B cell (primary cell): ENCODE results near the gene USP34. TPM values are rescaled to one million over a fixed set of nuclear protein-coding genes. Genes with fewer than 3 reads are reported as not detected.
A peak's percentile ranks its signal among the peaks of the same experiment; 100 is the strongest.

ENCODE experiments used
- ATAC-seq: fragments of 200-7000 bp; cut with Tn5 transposase; one replicate; pipeline ENCODE4 v1.10.0; 2021; ENCODE audit warnings: low read depth, mild to moderate bottlenecking, moderate number of reproducible peaks, moderate library complexity
- CTCF ChIA-PET: fragments of 350-600 bp; sonication (Branson Sonifier 250); formaldehyde crosslinking; loops from one replicate; lab custom pipeline; 2021; ENCODE audit warnings: antibody characterized with exemption, inconsistent platforms; lab: Charles Lee
- POLR2A ChIA-PET: fragments of 350-600 bp; sonication (Branson Sonifier 250); formaldehyde crosslinking; loops from one replicate; lab custom pipeline; 2021; ENCODE audit warnings: antibody characterized with exemption; lab: Charles Lee
- DNase-seq: peaks from one replicate; pipeline ENCODE4 v3.0.0; 2013
- H2AFZ ChIP-seq: 2 replicates; pipeline ENCODE4 v1.6.1; 2012; ENCODE audit warnings: mild to moderate bottlenecking, low read depth, low read length; ENCODE audit not compliant: insufficient read depth, poor library complexity, severe bottlenecking
- H3K27ac ChIP-seq, 2 donors: 1 replicate in 1 of 2; 2 replicates in 1 of 2; pipeline ENCODE4 v1.5.1; 2012 to 2013; ENCODE audit warnings: low read length in 2 of 2, mild to moderate bottlenecking in 2 of 2, moderate library complexity in 1 of 2
- H3K27me3 ChIP-seq, 4 experiments: fragments of 200-600 bp in 1 of 4; sonication (generic) in 1 of 4; replicated peaks in 1 of 4; 1 replicate in 2 of 4; 2 replicates in 2 of 4; pipeline versions ENCODE4 v1.6.1 to v1.7.0; 2013 to 2016; ENCODE audit warnings: low read length in 3 of 4, mild to moderate bottlenecking in 2 of 4, mixed read lengths in 1 of 4, moderate library complexity in 1 of 4; ENCODE audit not compliant: insufficient read depth in 4 of 4, control insufficient read depth in 3 of 4; ENCODE audit errors: control extremely low read depth in 1 of 4
- H3K36me3 ChIP-seq, 2 experiments: replicated peaks in 1 of 2; 1 replicate in 1 of 2; 2 replicates in 1 of 2; pipeline versions ENCODE4 v1.6.1 to v1.7.1; 2013; ENCODE audit warnings: low read length in 1 of 2; ENCODE audit not compliant: insufficient read depth in 2 of 2, control insufficient read depth in 1 of 2; ENCODE audit errors: control extremely low read depth in 1 of 2, extremely low read depth in 1 of 2
- H3K4me1 ChIP-seq, 2 donors: fragments of 200-600 bp in 1 of 2; sonication (generic) in 1 of 2; 1 replicate in 1 of 2; 2 replicates in 1 of 2; pipeline versions ENCODE4 v1.5.1 to v1.6.1; 2013 to 2017; ENCODE audit warnings: low read length in 2 of 2; ENCODE audit not compliant: control insufficient read depth in 2 of 2, insufficient read depth in 2 of 2
- H3K4me2 ChIP-seq: replicated peaks from 2 replicates; pipeline ENCODE3; 2012; ENCODE audit warnings: mild to moderate bottlenecking, low read depth, low read length; ENCODE audit not compliant: poor library complexity, severe bottlenecking
- H3K4me3 ChIP-seq, 5 experiments: fragments of 200-600 bp in 1 of 5; sonication (generic) in 1 of 5; 1 replicate in 3 of 5; 2 replicates in 2 of 5; pipeline versions ENCODE4 v1.5.1 to v1.7.0; 2011 to 2016; ENCODE audit warnings: low read length in 4 of 5, mild to moderate bottlenecking in 4 of 5, low read depth in 2 of 5, control low read depth in 1 of 5, moderate library complexity in 1 of 5; ENCODE audit not compliant: insufficient read depth in 1 of 5; ENCODE audit errors: control extremely low read depth in 1 of 5, extremely low read depth in 1 of 5
- H3K79me2 ChIP-seq: fragments of 200-600 bp; sonication (generic); one replicate; pipeline ENCODE4 v1.6.0; 2016; ENCODE audit warnings: low read length; ENCODE audit not compliant: control insufficient read depth, insufficient read depth
- H3K9ac ChIP-seq: fragments of 200-600 bp; sonication (generic); 2 replicates; pipeline ENCODE4 v1.6.1; 2017; ENCODE audit warnings: mild to moderate bottlenecking, low read length, moderate library complexity
- H3K9me3 ChIP-seq, 3 donors: one replicate each; pipeline versions ENCODE4 v1.6.1 to v1.7.1; 2013; ENCODE audit warnings: low read length in 2 of 3; ENCODE audit not compliant: control insufficient read depth in 2 of 3, insufficient read depth in 1 of 3; ENCODE audit errors: control extremely low read depth in 1 of 3
- H4K20me1 ChIP-seq: 2 replicates; pipeline ENCODE4 v1.6.0; 2012; ENCODE audit warnings: mild to moderate bottlenecking, low read length; ENCODE audit not compliant: insufficient read depth, control insufficient read depth, poor library complexity, severe bottlenecking
- H3K27ac Mint-ChIP-seq: one replicate; pipeline ENCODE4 v1.8.0; 2021; ENCODE audit warnings: mixed read lengths
- H3K27me3 Mint-ChIP-seq: one replicate; pipeline ENCODE4 v1.8.0; 2021; ENCODE audit warnings: mixed read lengths
- H3K4me1 Mint-ChIP-seq: one replicate; pipeline ENCODE4 v1.8.0; 2021; ENCODE audit warnings: mixed read lengths
- H3K4me3 Mint-ChIP-seq: one replicate; pipeline ENCODE4 v1.8.0; 2021; ENCODE audit warnings: mixed read lengths
- H3K9me3 Mint-ChIP-seq: one replicate; pipeline ENCODE4 v1.8.0; 2022; ENCODE audit warnings: mixed read lengths; ENCODE audit not compliant: insufficient read depth
- EZH2 ChIP-seq: IDR thresholded peaks from 2 replicates; pipeline ENCODE4 v1.6.1; 2012; ENCODE audit warnings: borderline replicate concordance, low read depth, mild to moderate bottlenecking, moderate library complexity, low read length; ENCODE audit not compliant: insufficient read depth, poor library complexity, severe bottlenecking
- WGBS: methylation state at CpG from one replicate; pipeline ENCODE4 v1.1.5; 2013; ENCODE audit warnings: missing lambda C conversion rate; ENCODE audit not compliant: insufficient coverage; 5-methylcytosine and 5-hydroxymethylcytosine counted together
- intact Hi-C: fragments of 100-400 bp; cut with micrococcal nuclease; formaldehyde crosslinking; loops from one replicate; pipeline ENCODE4 v1.10.0; 2022
- polyA plus RNA-seq: library from polyadenylated mRNA; depleted of rRNA; stranded (reverse); fragments of >200 nt; gene quantifications from 2 replicates; pipeline ENCODE4 v1.2.3, GENCODE V29; 2012
- total RNA-seq, 2 donors: library from RNA; stranded (reverse); fragments of 120-200 nt in 1 of 2; gene quantifications; 1 replicate in 1 of 2; 2 replicates in 1 of 2; pipeline versions ENCODE4 v1.2.3 to v1.2.4, GENCODE V29; 2013 to 2022
- TF ChIP-seq, protein P1 (sequence below): fragments of 200-600 bp; IDR thresholded peaks from one replicate; pipeline ENCODE4 v1.8.0; 2022; ENCODE audit warnings: antibody characterized with exemption, mild to moderate bottlenecking

The USP34 gene
- total and polyA plus RNA-seq, 2 donors (not counting 1 experiment from before 2014, with no cell fraction given), result 70.3 to 311 TPM

GRCh38 chr2:61431345-61431744, 39.5 kb downstream of the USP34 start:
- Mint-ChIP-seq H3K27me3 (no peaks in the 10 kb centered on the region), H3K9me3 (no peaks in the 10 kb centered on the region), H3K4me3 (no peak overlapping the region), H3K4me1 (peaks cover 56% of the 10 kb centered on the region), H3K27ac (no peak overlapping the region)
- Histone ChIP-seq H2AFZ (no peak overlapping the region), H3K27ac (no peak overlapping the region), H3K9me3 (peaks cover 0 to 3% (median 0%) of the 10 kb centered on the region in 3 donors), H3K4me1 (peaks cover 31 to 34% of the 10 kb centered on the region in 2 donors), H3K79me2 (peaks cover 96% of the 10 kb centered on the region), H3K36me3 (peaks cover 0 to 1% of the 10 kb centered on the region in 2 experiments), H3K27me3 (no peaks in the 10 kb centered on the region), H4K20me1 (peaks cover 47% of the 10 kb centered on the region), H3K9ac (no peak overlapping the region), H3K4me2 (no peak overlapping the region), H3K4me3 (no peak overlapping the region)
- intact Hi-C loops, result no loop called here
- ATAC-seq (no peak), DNase-seq (no peak)
- CTCF ChIA-PET, result interaction anchor here (0.5 to 1.4 kb wide), 4 partner anchors 10 to 273 kb away, joined by 3 read pairs; no protein-coding TSS in a partner anchor
- POLR2A ChIA-PET, result interaction anchor here (0.8 kb wide), 1 partner anchor 31 kb away, joined by 3 read pairs; no protein-coding TSS in a partner anchor
- WGBS, result 92% methylated on average over 2 of the region's 5 CpGs
- no peak for TF ChIP-seq EZH2
- TF ChIP-seq, protein P1, sequence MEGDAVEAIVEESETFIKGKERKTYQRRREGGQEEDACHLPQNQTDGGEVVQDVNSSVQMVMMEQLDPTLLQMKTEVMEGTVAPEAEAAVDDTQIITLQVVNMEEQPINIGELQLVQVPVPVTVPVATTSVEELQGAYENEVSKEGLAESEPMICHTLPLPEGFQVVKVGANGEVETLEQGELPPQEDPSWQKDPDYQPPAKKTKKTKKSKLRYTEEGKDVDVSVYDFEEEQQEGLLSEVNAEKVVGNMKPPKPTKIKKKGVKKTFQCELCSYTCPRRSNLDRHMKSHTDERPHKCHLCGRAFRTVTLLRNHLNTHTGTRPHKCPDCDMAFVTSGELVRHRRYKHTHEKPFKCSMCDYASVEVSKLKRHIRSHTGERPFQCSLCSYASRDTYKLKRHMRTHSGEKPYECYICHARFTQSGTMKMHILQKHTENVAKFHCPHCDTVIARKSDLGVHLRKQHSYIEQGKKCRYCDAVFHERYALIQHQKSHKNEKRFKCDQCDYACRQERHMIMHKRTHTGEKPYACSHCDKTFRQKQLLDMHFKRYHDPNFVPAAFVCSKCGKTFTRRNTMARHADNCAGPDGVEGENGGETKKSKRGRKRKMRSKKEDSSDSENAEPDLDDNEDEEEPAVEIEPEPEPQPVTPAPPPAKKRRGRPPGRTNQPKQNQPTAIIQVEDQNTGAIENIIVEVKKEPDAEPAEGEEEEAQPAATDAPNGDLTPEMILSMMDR, result no peak

DNA sequence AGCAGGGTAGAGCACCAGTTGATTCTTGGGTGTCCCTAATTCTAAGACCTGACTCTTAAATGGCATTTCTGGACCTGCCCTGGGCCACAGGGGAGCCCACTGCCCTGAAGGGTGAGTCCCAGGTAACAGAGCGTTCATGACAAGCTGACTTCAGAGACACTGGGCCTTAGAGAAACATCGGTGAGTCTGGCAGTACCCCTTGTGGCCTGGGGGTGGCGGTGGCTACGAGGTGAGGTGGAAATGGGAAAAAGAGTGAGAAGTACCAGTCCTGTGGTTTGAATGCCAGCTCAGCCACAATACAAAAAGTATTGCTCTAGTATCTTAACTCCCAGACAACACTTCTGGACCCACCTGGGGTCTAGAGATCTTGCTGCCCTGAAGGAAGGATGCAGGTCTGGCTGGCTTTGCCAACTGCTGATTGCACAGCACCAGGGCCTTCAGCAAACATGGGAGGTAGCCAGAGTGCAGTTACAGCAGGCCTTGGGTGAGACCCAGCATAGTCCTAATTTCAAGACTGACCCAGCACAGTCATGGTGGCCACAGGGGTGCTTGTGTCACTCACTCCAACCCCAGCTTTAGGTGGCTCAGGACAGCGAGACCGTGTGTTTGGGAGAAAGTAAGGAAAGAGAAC, 44.5 kb downstream of the USP34 start:
- 13% methylated on average over 2 of the region's 6 CpGs for WGBS
- intact Hi-C loops, result loop anchor here (1.0 to 5.0 kb wide), 6 partner anchors 17 to 426 kb away; partner anchors contain the start of genes FAM161A, USP34 and XPO1
- no peak for TF ChIP-seq EZH2
- TF ChIP-seq, protein P1, result peak; percentile 89
- Histone ChIP-seq H2AFZ (peak overlapping the region; percentile 55), H3K27me3 (no peaks in the 10 kb centered on the region), H3K4me1 (peaks cover 45 to 50% of the 10 kb centered on the region in 2 donors), H3K79me2 (peaks cover 90% of the 10 kb centered on the region), H3K9ac (peak overlapping the region; percentile 8), H3K4me2 (peak overlapping the region; percentile 67), H3K27ac (peak overlapping the region; percentile 83 to 90), H3K36me3 (no peaks in the 10 kb centered on the region), H3K4me3 (no peak overlapping the region), H4K20me1 (peaks cover 10% of the 10 kb centered on the region), H3K9me3 (no peaks in the 10 kb centered on the region)
- ChIA-PET CTCF (interaction anchor here (0.7 to 3.2 kb wide), 27 partner anchors 8 to 236 kb away, joined by 3 to 39 read pairs (median 8); partner anchors contain the start of genes USP34 and XPO1), POLR2A (interaction anchor here (0.5 to 1.9 kb wide), 7 partner anchors 9 to 112 kb away, joined by 3 to 10 read pairs (median 5); partner anchors contain the start of gene XPO1)
- H3K27me3 Mint-ChIP-seq, result no peaks in the 10 kb centered on the region
- no peaks in the 10 kb centered on the region for H3K9me3 Mint-ChIP-seq
- peak overlapping the region; percentile 91 for H3K27ac Mint-ChIP-seq
- ATAC-seq, result peak; percentile 86
- H3K4me1 Mint-ChIP-seq, result peaks cover 73% of the 10 kb centered on the region
- DNase-seq, result peak; percentile 87
- peak overlapping the region; percentile 60 for H3K4me3 Mint-ChIP-seq
